Effector memory CD8-positive, alpha-beta T cell (primary cell): ENCODE data around the gene MTSS2.

Experiments
- ATAC-seq: fragments of 150-1000 bp; cut with Tn5 transposase; replicated peaks from 2 replicates; pipeline ENCODE4 v1.10.0; 2021; ENCODE audit warnings: mild to moderate bottlenecking, moderate library complexity
- DNase-seq, 3 experiments: peaks; one replicate each; pipeline ENCODE4 v3.0.0; 2021
- H3K27ac Mint-ChIP-seq, 2 donors: one replicate each; pipeline ENCODE4 v1.8.0; 2022; ENCODE audit warnings: mild to moderate bottlenecking in 2 of 2, mixed read lengths in 2 of 2, moderate library complexity in 2 of 2
- H3K27me3 Mint-ChIP-seq, 2 donors: one replicate each; pipeline ENCODE4 v1.8.0; 2022; ENCODE audit warnings: mixed read lengths in 2 of 2
- H3K36me3 Mint-ChIP-seq: one replicate; pipeline ENCODE4 v1.8.0; 2022; ENCODE audit warnings: mild to moderate bottlenecking, moderate library complexity, mixed read lengths; ENCODE audit not compliant: insufficient read depth
- H3K4me1 Mint-ChIP-seq, 2 donors: one replicate each; pipeline ENCODE4 v1.8.0; 2022; ENCODE audit warnings: low read depth in 2 of 2, mixed read lengths in 2 of 2
- H3K4me3 Mint-ChIP-seq, 2 donors: one replicate each; pipeline ENCODE4 v1.8.0; 2022; ENCODE audit warnings: mild to moderate bottlenecking in 2 of 2, mixed read lengths in 2 of 2, moderate library complexity in 2 of 2
- H3K9me3 Mint-ChIP-seq, 2 donors: one replicate each; pipeline ENCODE4 v1.8.0; 2022; ENCODE audit warnings: mixed read lengths in 2 of 2

MTSS2 gene

GRCh38 chr16:70711211-70712031, 25.6 kb upstream of the MTSS2 start:
- Mint-ChIP-seq H3K4me3 (no peak overlapping the region), H3K9me3 (no peaks in the 10 kb centered on the region), H3K27ac (no peak overlapping the region), H3K27me3 (no peaks in the 10 kb centered on the region), H3K36me3 (peaks cover 4% of the 10 kb centered on the region), H3K4me1 (no peaks in the 10 kb centered on the region)
- DNase-seq (no peak), ATAC-seq (no peak)

- H3K9me3 Mint-ChIP-seq: no peaks in the 10 kb centered on the region
- H3K27me3 Mint-ChIP-seq: no peaks in the 10 kb centered on the region
- no peaks in the 10 kb centered on the region for H3K4me1 Mint-ChIP-seq
- no peak for ATAC-seq
- H3K36me3 Mint-ChIP-seq: peaks cover 6% of the 10 kb centered on the region
- no peak overlapping the region for H3K4me3 Mint-ChIP-seq
- DNase-seq: no peak
- no peak overlapping the region for H3K27ac Mint-ChIP-seq
Observed at GRCh38 chr16:70710422-70711210, 24.8 kb upstream of the MTSS2 start.

- Mint-ChIP-seq H3K36me3 (peaks cover 6% of the 10 kb centered on the region), H3K27me3 (no peaks in the 10 kb centered on the region), H3K4me3 (no peak overlapping the region), H3K27ac (no peak overlapping the region), H3K9me3 (no peaks in the 10 kb centered on the region), H3K4me1 (no peaks in the 10 kb centered on the region)
- no peak for ATAC-seq
- DNase-seq: no peak
Observed at GRCh38 chr16:70709942-70710341, 24.1 kb upstream of the MTSS2 start.

GRCh38 chr16:70709457-70709856, 23.6 kb upstream of the MTSS2 start:
- Mint-ChIP-seq H3K36me3 (peaks cover 6% of the 10 kb centered on the region), H3K27me3 (no peaks in the 10 kb centered on the region), H3K27ac (no peak overlapping the region), H3K4me3 (no peak overlapping the region), H3K9me3 (no peaks in the 10 kb centered on the region), H3K4me1 (no peaks in the 10 kb centered on the region)
- ATAC-seq (no peak), DNase-seq (no peak)

GRCh38 chr16:70708366-70709246, 22.8 kb upstream of the MTSS2 start:
- H3K27ac Mint-ChIP-seq: no peak overlapping the region
- no peak for ATAC-seq
- H3K27me3 Mint-ChIP-seq: no peaks in the 10 kb centered on the region
- peaks cover 6% of the 10 kb centered on the region for H3K36me3 Mint-ChIP-seq
- no peaks in the 10 kb centered on the region for H3K4me1 Mint-ChIP-seq
- DNase-seq: no peak
- no peak overlapping the region for H3K4me3 Mint-ChIP-seq
- no peaks in the 10 kb centered on the region for H3K9me3 Mint-ChIP-seq

GRCh38 chr16:70706948-70707465, 21.2 kb upstream of the MTSS2 start:
- H3K27ac Mint-ChIP-seq: no peak overlapping the region
- no peak for ATAC-seq
- H3K4me1 Mint-ChIP-seq: peaks cover 2 to 5% of the 10 kb centered on the region in 2 donors
- no peaks in the 10 kb centered on the region for H3K27me3 Mint-ChIP-seq
- no peak overlapping the region for H3K4me3 Mint-ChIP-seq
- DNase-seq: no peak
- H3K9me3 Mint-ChIP-seq: no peaks in the 10 kb centered on the region
- peaks cover 6% of the 10 kb centered on the region for H3K36me3 Mint-ChIP-seq

GRCh38 chr16:70705056-70705455, 19.2 kb upstream of the MTSS2 start:
- Mint-ChIP-seq H3K4me3 (no peak overlapping the region), H3K9me3 (no peaks in the 10 kb centered on the region), H3K27me3 (no peaks in the 10 kb centered on the region), H3K4me1 (peaks cover 6 to 9% of the 10 kb centered on the region in 2 donors), H3K27ac (no peak overlapping the region), H3K36me3 (peaks cover 5% of the 10 kb centered on the region)
- DNase-seq (no peak), ATAC-seq (no peak)

GRCh38 chr16:70704586-70704985, 18.7 kb upstream of the MTSS2 start:
- Mint-ChIP-seq H3K4me3 (no peak overlapping the region), H3K27ac (no peak overlapping the region), H3K36me3 (peaks cover 3% of the 10 kb centered on the region), H3K9me3 (no peaks in the 10 kb centered on the region), H3K27me3 (no peaks in the 10 kb centered on the region), H3K4me1 (peaks cover 6 to 9% of the 10 kb centered on the region in 2 donors)
- no peak for DNase-seq
- ATAC-seq: no peak

GRCh38 chr16:70703835-70704381, 18.1 kb upstream of the MTSS2 start:
- ATAC-seq: no peak
- Mint-ChIP-seq H3K27me3 (no peaks in the 10 kb centered on the region), H3K9me3 (no peaks in the 10 kb centered on the region), H3K36me3 (peaks cover 3% of the 10 kb centered on the region), H3K4me3 (no peak overlapping the region), H3K27ac (peak overlapping the region in 1 of 2 donors; percentile 51), H3K4me1 (peaks cover 6 to 14% of the 10 kb centered on the region in 2 donors)
- DNase-seq: no peak

- Mint-ChIP-seq H3K4me3 (no peak overlapping the region), H3K36me3 (peaks cover 3% of the 10 kb centered on the region), H3K9me3 (no peaks in the 10 kb centered on the region), H3K27ac (peak overlapping the region in 1 of 2 donors; percentile 51), H3K4me1 (peaks cover 6 to 14% of the 10 kb centered on the region in 2 donors), H3K27me3 (no peaks in the 10 kb centered on the region)
- ATAC-seq: no peak
- no peak for DNase-seq
Observed at GRCh38 chr16:70703041-70703834, 17.4 kb upstream of the MTSS2 start.

- H3K4me1 Mint-ChIP-seq: peaks cover 6 to 18% of the 10 kb centered on the region in 2 donors
- H3K4me3 Mint-ChIP-seq: no peak overlapping the region
- ATAC-seq: no peak
- DNase-seq: no peak
- no peaks in the 10 kb centered on the region for H3K9me3 Mint-ChIP-seq
- H3K36me3 Mint-ChIP-seq: peaks cover 3% of the 10 kb centered on the region
- no peaks in the 10 kb centered on the region for H3K27me3 Mint-ChIP-seq
- H3K27ac Mint-ChIP-seq: peak overlapping the region; percentile 74 to 82
Observed at GRCh38 chr16:70702624-70703023, 16.8 kb upstream of the MTSS2 start.

GRCh38 chr16:70701998-70702397, 16.1 kb upstream of the MTSS2 start:
- Mint-ChIP-seq H3K27ac (peak overlapping the region; percentile 74 to 82), H3K4me1 (peaks cover 6 to 18% of the 10 kb centered on the region in 2 donors)

More at GRCh38 chr16:70701998-70702397, 16.1 kb upstream of the MTSS2 start:
- H3K4me3 Mint-ChIP-seq: no peak overlapping the region
- ATAC-seq: no peak
- no peak for DNase-seq
- no peaks in the 10 kb centered on the region for H3K27me3 Mint-ChIP-seq
- H3K9me3 Mint-ChIP-seq: no peaks in the 10 kb centered on the region
- peaks cover 3% of the 10 kb centered on the region for H3K36me3 Mint-ChIP-seq
